Kidney capillary endothelial cell (primary cell): ENCODE measurements around the gene FMC1.
"Not testable (repeated sequence)": the region's sequence is repeated elsewhere in the genome, so short reads cannot be mapped to it uniquely, and the experiment has no call there.

Experiments
- DNase-seq: peaks from one replicate; pipeline ENCODE4 v3.0.0-alpha.2; 2018; ENCODE audit warnings: low spot score

FMC1 gene

GRCh38 chr7:139341058-139341775 is at the start of gene FMC1:
Gene FMC1, plus strand, starts transcription at chr7:139341337. Its CDS starts 48 bp downstream, at chr7:139341385.
- peak; percentile 90 for DNase-seq

- no peak for DNase-seq
Observed at GRCh38 chr7:139292821-139293220, 48.3 kb upstream of the FMC1 start.

GRCh38 chr7:139293534-139293933 is 47.6 kb upstream of the FMC1 start:
- no peak for DNase-seq

GRCh38 chr7:139294241-139294640 is 46.9 kb upstream of the FMC1 start:
- DNase-seq = no peak

- DNase-seq = no peak
Observed at GRCh38 chr7:139294951-139295575, 46.1 kb upstream of the FMC1 start.

- DNase-seq = no peak
Observed at GRCh38 chr7:139297795-139298194, 43.3 kb upstream of the FMC1 start.

- DNase-seq = no peak
Observed at GRCh38 chr7:139299296-139299695, 41.8 kb upstream of the FMC1 start.

GRCh38 chr7:139300390-139300789 is 40.7 kb upstream of the FMC1 start:
- DNase-seq = no peak

GRCh38 chr7:139304517-139304916 is 36.6 kb upstream of the FMC1 start:
- no peak for DNase-seq

GRCh38 chr7:139317939-139318505 is 23.1 kb upstream of the FMC1 start:
- DNase-seq = no peak

- DNase-seq = no peak
Observed at GRCh38 chr7:139321071-139321745, 19.9 kb upstream of the FMC1 start.

- DNase-seq = not testable (repeated sequence)
Observed at GRCh38 chr7:139324709-139325108, 16.4 kb upstream of the FMC1 start.

GRCh38 chr7:139328375-139328774 is 12.8 kb upstream of the FMC1 start:
- peak; percentile 5 for DNase-seq

GRCh38 chr7:139329119-139329518 is 12.0 kb upstream of the FMC1 start:
- DNase-seq = no peak

- peak; percentile 10 for DNase-seq
Observed at GRCh38 chr7:139330333-139331030, 10.7 kb upstream of the FMC1 start.

GRCh38 chr7:139332697-139333359 is 8.3 kb upstream of the FMC1 start:
- no peak for DNase-seq

GRCh38 chr7:139333443-139333842 is 7.7 kb upstream of the FMC1 start:
- not testable (repeated sequence) for DNase-seq

GRCh38 chr7:139334399-139335150 is 6.6 kb upstream of the FMC1 start:
- DNase-seq = no peak

GRCh38 chr7:139339025-139339424 is 2.1 kb upstream of the FMC1 start:
- no peak for DNase-seq

GRCh38 chr7:139339698-139340036 is 1.5 kb upstream of the FMC1 start:
- DNase-seq = no peak
